GM19351 (cell line): ENCODE data around the gene ANKRD66.
A peak's percentile ranks its signal among the peaks of the same experiment; 100 is the strongest.
"Not testable (repeated sequence)": the region's sequence is repeated elsewhere in the genome, so short reads cannot be mapped to it uniquely, and the experiment has no call there.

Experiments used
- ATAC-seq: cut with Tn5 transposase; IDR thresholded peaks from one replicate; pipeline ENCODE4 v1.9.1; 2021; ENCODE audit warnings: mild to moderate bottlenecking, moderate library complexity; ENCODE audit not compliant: unreplicated experiment

The ANKRD66 gene

GRCh38 chr6:46751658-46752057 lies 4.9 kb downstream of the ANKRD66 start:
- no peak for ATAC-seq

- ATAC-seq: no peak
These were observed 9.1 kb downstream of the ANKRD66 start for GRCh38 chr6:46755865-46756264.

- ATAC-seq: no peak
These were observed 9.9 kb downstream of the ANKRD66 start for GRCh38 chr6:46756469-46757213.

GRCh38 chr6:46757214-46757596 lies 10.5 kb downstream of the ANKRD66 start:
- ATAC-seq: no peak

- ATAC-seq: no peak
These were observed 12.4 kb downstream of the ANKRD66 start for GRCh38 chr6:46758960-46759753.

- ATAC-seq: no peak
These were observed 14.2 kb downstream of the ANKRD66 start for GRCh38 chr6:46760925-46761324.

- no peak for ATAC-seq
These were observed 16.7 kb downstream of the ANKRD66 start for GRCh38 chr6:46763466-46763865.

- ATAC-seq: not testable (repeated sequence)
These were observed 17.5 kb downstream of the ANKRD66 start for GRCh38 chr6:46764280-46764679.

GRCh38 chr6:46764961-46765360 lies 18.2 kb downstream of the ANKRD66 start:
- ATAC-seq: no peak

- no peak for ATAC-seq
These were observed 25.3 kb downstream of the ANKRD66 start for GRCh38 chr6:46772016-46772415.

- peak; percentile 83 for ATAC-seq
These were observed 26.0 kb downstream of the ANKRD66 start for GRCh38 chr6:46772762-46773161.

- peak; percentile 43 for ATAC-seq
These were observed 26.6 kb downstream of the ANKRD66 start for GRCh38 chr6:46773201-46773855.

GRCh38 chr6:46774736-46775135 lies 28.0 kb downstream of the ANKRD66 start:
- not testable (repeated sequence) for ATAC-seq

GRCh38 chr6:46776070-46776712 lies 29.5 kb downstream of the ANKRD66 start:
- no peak for ATAC-seq

- ATAC-seq: no peak
These were observed 31.0 kb downstream of the ANKRD66 start for GRCh38 chr6:46777476-46778346.

GRCh38 chr6:46781478-46782378 lies 35.0 kb downstream of the ANKRD66 start:
- ATAC-seq: peak; percentile 61

GRCh38 chr6:46784535-46784934 lies 37.8 kb downstream of the ANKRD66 start:
- ATAC-seq: no peak

GRCh38 chr6:46787871-46788540 lies 41.3 kb downstream of the ANKRD66 start:
- no peak for ATAC-seq

GRCh38 chr6:46788791-46789190 lies 42.1 kb downstream of the ANKRD66 start:
- no peak for ATAC-seq
